ENCODE results near the gene MPP7.

DNA sequence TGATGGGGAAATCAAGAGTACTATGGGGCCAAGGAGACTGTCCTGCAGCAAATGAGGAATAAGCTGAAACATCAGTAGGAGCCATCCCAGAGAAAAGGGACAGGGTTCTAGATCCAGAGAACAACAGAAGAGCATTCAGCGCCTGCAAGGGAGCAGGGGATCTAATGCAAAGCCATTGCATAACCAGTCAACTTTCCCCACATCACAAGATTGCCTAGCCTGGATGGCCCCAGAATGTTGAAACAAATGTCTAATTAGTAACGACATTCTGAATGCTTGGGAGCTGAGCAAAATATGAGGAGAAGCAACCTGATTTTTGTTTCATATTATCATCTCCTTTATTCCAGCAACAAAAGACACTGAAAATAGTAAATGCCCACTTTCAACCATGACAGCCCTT lies 2.7 kb upstream of the MPP7 start:
- TF ChIP-seq CTCF (IDR thresholded peaks at IDR 0.05) (no peak), EP300 (IDR thresholded peaks at IDR 0.05; ENCODE audit: low read depth) (no peak), POLR2A (IDR thresholded peaks at IDR 0.05) (no peak)

Measured in transverse colon (tissue), 3 donors.